Testis (tissue), 2 donors: Measurements from ENCODE around the gene BRD9.

Experiments used
- POLR2A ChIP-seq: fragments of 450-650 bp; IDR thresholded peaks from one replicate; pipeline ENCODE4 v1.6.1; 2017; ENCODE audit warnings: antibody characterized with exemption, mild to moderate bottlenecking, moderate library complexity
- TF ChIP-seq, protein P1 (sequence below), 3 experiments: fragments of 450-650 bp in 2 of 3; fragments of 200-600 bp in 1 of 3; sonication (generic) in 1 of 3; IDR thresholded peaks; one replicate each; pipeline ENCODE4 v1.5.1; 2016 to 2019; ENCODE audit warnings: antibody characterized with exemption in 3 of 3, mild to moderate bottlenecking in 2 of 3, moderate library complexity in 1 of 3

DNA sequence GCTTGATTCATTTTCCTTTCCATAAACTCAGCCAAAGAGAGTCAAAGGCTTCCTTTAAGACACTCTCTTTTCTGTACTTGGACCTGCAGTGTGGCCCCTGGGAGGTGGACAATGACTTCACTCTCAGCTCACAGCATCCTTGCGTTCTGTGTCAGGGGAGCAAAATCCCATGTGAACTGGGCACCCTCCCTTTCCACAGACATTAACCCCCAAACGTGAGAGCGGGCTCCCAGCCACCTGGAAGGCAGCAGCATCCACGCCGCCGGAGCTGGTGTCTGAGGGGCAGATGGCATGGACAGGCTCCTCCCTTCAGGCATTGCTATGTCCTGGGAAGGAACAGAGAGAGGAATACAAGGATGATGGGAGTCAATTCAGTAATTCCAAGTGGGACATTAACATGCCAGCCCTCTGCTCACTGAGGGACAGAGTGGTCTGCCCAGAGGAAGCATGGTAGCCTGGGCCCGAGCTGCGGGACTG, 39.6 kb upstream of the BRD9 start:
- TF ChIP-seq, protein P1, sequence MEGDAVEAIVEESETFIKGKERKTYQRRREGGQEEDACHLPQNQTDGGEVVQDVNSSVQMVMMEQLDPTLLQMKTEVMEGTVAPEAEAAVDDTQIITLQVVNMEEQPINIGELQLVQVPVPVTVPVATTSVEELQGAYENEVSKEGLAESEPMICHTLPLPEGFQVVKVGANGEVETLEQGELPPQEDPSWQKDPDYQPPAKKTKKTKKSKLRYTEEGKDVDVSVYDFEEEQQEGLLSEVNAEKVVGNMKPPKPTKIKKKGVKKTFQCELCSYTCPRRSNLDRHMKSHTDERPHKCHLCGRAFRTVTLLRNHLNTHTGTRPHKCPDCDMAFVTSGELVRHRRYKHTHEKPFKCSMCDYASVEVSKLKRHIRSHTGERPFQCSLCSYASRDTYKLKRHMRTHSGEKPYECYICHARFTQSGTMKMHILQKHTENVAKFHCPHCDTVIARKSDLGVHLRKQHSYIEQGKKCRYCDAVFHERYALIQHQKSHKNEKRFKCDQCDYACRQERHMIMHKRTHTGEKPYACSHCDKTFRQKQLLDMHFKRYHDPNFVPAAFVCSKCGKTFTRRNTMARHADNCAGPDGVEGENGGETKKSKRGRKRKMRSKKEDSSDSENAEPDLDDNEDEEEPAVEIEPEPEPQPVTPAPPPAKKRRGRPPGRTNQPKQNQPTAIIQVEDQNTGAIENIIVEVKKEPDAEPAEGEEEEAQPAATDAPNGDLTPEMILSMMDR (IDR thresholded peaks at IDR 0.05), result no peak
- TF ChIP-seq POLR2A, result no peak
